ENCODE measurements around the gene CD300LG. TPM values are rescaled to one million over a fixed set of nuclear protein-coding genes. Genes with fewer than 3 reads are reported as not detected.

The CD300LG gene, protein sequence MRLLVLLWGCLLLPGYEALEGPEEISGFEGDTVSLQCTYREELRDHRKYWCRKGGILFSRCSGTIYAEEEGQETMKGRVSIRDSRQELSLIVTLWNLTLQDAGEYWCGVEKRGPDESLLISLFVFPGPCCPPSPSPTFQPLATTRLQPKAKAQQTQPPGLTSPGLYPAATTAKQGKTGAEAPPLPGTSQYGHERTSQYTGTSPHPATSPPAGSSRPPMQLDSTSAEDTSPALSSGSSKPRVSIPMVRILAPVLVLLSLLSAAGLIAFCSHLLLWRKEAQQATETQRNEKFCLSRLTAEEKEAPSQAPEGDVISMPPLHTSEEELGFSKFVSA
- 0.38 TPM for total RNA-seq

DNA sequence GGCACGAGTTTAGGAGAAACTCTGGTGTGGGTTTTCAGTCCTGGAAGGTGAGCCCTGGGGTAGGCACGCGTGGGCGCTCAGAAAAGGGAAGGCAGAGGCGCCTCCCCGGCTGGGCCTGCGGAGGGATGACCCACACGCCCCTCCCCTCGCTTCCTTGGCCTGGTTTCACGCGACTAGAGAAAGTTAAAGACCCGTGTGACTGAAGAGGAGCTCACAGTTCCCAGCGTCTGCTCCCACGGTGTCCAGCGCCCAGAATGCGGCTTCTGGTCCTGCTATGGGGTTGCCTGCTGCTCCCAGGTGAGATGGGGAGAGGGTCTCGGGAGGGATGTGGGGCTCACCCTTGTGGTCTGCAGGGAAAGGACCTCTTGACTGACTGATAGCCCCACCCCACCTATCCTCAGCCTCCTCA is at the start of gene CD300LG:
Gene CD300LG (plus strand): TSS at position 214 of the 409 bp plus-strand sequence. CDS start 41 bp downstream, at position 255.

DNA sequence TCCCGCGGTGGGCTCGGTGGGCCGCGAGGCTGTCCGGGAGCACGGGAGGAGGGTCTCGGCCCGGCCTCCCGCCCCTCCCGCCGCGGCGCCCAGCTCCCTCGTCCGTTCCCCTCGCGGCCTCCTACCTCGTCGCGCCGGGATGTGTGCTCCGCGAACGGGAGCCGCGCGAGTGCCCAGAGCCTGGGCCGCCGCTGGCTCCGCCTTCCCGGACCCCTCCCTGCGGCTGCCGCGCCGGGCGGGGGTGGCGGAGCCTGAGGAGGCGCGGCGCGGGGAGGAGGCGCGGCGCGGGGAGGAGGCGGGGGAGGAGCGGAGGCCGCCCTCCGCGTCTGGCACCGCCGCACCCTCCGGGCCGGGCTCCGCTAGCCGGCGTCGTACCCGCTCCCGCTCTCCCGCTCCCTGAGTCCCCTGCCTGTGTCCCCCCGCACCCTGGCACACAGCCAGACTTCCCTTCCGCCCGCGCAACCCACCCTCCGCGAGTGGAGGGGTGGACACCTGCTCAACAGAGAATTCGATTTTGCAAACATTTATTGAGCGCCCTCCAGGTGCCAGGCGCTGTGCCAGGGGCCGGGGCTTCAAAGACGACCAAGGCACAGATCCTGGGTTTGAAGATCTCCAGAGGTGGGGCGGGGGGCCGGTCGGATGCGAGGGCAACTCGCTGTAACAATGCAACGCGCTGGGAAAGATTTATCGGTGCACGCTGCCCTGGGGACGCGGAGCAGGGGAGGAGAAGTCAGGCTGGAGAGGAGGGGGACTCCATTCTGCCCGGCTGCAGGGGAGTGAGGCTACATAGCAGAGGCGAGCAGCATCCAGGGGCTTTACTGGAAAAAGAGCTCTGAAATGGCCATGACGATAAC is 13.8 kb upstream of the CD300LG start, which contains the start of gene MPP3:
Gene MPP3 (minus strand): TSS at position 171 of the 854 bp plus-strand sequence. CDS start 1,240 bp downstream, outside the sequence.

DNA sequence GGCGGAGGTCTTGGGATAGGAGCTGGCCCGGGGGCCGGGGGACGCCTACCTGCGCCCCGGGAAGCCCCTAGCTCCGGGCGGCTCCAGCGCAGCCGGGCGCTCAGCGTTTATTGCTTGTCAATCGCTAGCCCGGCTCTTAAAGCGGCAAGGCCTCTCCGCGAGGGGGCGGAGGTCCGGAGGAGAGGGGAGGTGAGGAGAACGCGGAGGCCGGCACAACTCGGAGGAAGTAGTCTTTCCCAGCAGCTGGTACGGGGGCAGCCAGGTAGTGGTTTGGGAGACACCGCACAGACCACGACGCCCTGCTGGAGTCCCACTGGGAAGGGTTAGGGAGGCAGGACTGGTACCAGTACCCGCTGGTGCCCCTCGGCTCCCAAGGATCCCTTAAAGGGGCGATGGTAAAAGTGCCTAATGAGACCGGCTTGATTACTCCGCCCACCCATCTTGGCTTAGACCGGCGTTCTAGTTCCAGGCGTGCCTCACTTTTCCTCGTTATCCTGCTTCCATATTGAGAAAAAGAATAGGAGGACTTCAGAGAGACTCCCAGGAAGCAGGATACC is 60.5 kb downstream of the CD300LG start, which contains the start of gene MPP2:
Gene MPP2 (minus strand): TSS at position 112 of the 557 bp plus-strand sequence. CDS start 3,076 bp downstream, outside the sequence.

Other genes starting within 250 kb of the CD300LG start
- 7.9 TPM for gene MEOX1, start 185.3 kb upstream of the CD300LG start, total RNA-seq
- 0.22 TPM for gene SOST, start 88.4 kb upstream of the CD300LG start, total RNA-seq
- gene DUSP3, start 68.2 kb upstream of the CD300LG start, total RNA-seq, result 44.6 TPM
- gene CFAP97D1, start 66.7 kb upstream of the CD300LG start, total RNA-seq, result not detected
- 21.7 TPM for gene MPP3, start 14.0 kb upstream of the CD300LG start, total RNA-seq
- 24.1 TPM for gene MPP2, start 60.4 kb downstream of the CD300LG start, total RNA-seq
- gene PPY, start 95.3 kb downstream of the CD300LG start, total RNA-seq, result not detected
- gene PYY, start 106.8 kb downstream of the CD300LG start, total RNA-seq, result not detected
- gene NAGS, start 157.4 kb downstream of the CD300LG start, total RNA-seq, result 0.88 TPM
- gene TMEM101, start 167.8 kb downstream of the CD300LG start, total RNA-seq, result 35.7 TPM
- 23.1 TPM for gene LSM12, start 219.5 kb downstream of the CD300LG start, total RNA-seq
- 28.3 TPM for gene G6PC3, start 223.6 kb downstream of the CD300LG start, total RNA-seq